Colonic mucosa (tissue), 4 donors: Measurements from ENCODE around the gene MRC2. TPM values are rescaled to one million over a fixed set of nuclear protein-coding genes. Genes with fewer than 3 reads are reported as not detected.
"Not testable (repeated sequence)": the region's sequence is repeated elsewhere in the genome, so short reads cannot be mapped to it uniquely, and the experiment has no call there.

ENCODE experiments used
- DNase-seq: peaks from one replicate; pipeline ENCODE4 v3.0.0-alpha.2; 2020
- H3K27ac ChIP-seq: fragments of 200-600 bp; one replicate; pipeline ENCODE4 v1.8.0; 2021
- H3K27me3 ChIP-seq: fragments of 200-600 bp; one replicate; pipeline ENCODE4 v1.8.0; 2021
- H3K36me3 ChIP-seq: fragments of 200-600 bp; one replicate; pipeline ENCODE4 v1.8.0; 2021
- H3K4me1 ChIP-seq: fragments of 200-600 bp; one replicate; pipeline ENCODE4 v1.8.0; 2021; ENCODE audit warnings: mild to moderate bottlenecking
- H3K4me3 ChIP-seq: fragments of 200-600 bp; one replicate; pipeline ENCODE4 v1.8.0; 2021
- H3K9ac ChIP-seq, 2 donors: one replicate each; pipeline ENCODE4 v1.7.0; 2013; ENCODE audit warnings: control low read depth in 2 of 2, low read depth in 2 of 2, low read length in 2 of 2
- H3K9me3 ChIP-seq: fragments of 200-600 bp; one replicate; pipeline ENCODE4 v1.8.0; 2021
- CTCF ChIP-seq: fragments of 200-600 bp; IDR thresholded peaks from one replicate; pipeline ENCODE4 v1.8.0; 2022; ENCODE audit warnings: antibody characterized with exemption, mild to moderate bottlenecking
- intact Hi-C: fragments of 100-400 bp; cut with DNase I; formaldehyde crosslinking; loops from one replicate; pipeline ENCODE4 v1.14.1; 2022
- total RNA-seq, 2 donors: library from RNA; stranded (reverse); fragmentation: NEBNext Ultra II Directional in 1 of 2; extraction: Animal tissue kit (Norgen Biotek cat#: 25700) in 1 of 2; gene quantifications; one replicate each; pipeline ENCODE4 v1.2.1, GENCODE V29; 2021
- donor health status: healthy.
- donor health status: DM: no; HTN: no; CAD: no.
- donor health status: DM: no; HTN: no; CAD: no.

Gene MRC2
- total RNA-seq, 2 donors from 2014 or later = 6.4 to 10.9 TPM

- no peaks in the 10 kb centered on the region for H3K9me3 ChIP-seq
- H3K27me3 ChIP-seq = no peaks in the 10 kb centered on the region
- H3K27ac ChIP-seq = no peak overlapping the region
- no peak overlapping the region for H3K4me3 ChIP-seq
- no peak for DNase-seq
- no peaks in the 10 kb centered on the region for H3K4me1 ChIP-seq
- TF ChIP-seq CTCF = no peak
- no peak overlapping the region for H3K9ac ChIP-seq
- H3K36me3 ChIP-seq = no peaks in the 10 kb centered on the region
- intact Hi-C loops = no loop called here
These were observed 39.9 kb upstream of the MRC2 start for GRCh38 chr17:62587554-62587953.

DNA sequence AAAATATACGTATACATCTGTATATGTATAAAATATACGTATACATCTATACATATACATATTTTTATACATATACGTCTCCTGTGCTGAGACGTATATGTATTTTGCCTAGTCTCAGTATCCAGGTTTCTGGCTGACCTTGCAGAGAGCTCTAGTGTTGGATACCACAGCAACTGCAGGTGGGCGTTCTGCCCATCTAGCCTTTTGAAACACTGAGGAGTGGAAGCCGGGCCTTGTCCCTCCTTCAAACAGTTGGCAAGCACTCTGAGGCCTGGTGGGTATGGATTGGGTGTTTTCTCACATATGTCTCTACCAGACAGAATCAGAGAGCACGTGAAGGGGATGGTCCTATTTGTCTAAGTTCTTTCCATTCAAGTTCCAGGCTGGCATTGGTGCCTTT is 39.4 kb upstream of the MRC2 start:
- intact Hi-C loops = no loop called here
- H3K9me3 ChIP-seq = no peaks in the 10 kb centered on the region
- TF ChIP-seq CTCF = no peak
- no peak overlapping the region for H3K27ac ChIP-seq
- no peaks in the 10 kb centered on the region for H3K27me3 ChIP-seq
- H3K9ac ChIP-seq = no peak overlapping the region
- H3K4me3 ChIP-seq = no peak overlapping the region
- no peaks in the 10 kb centered on the region for H3K36me3 ChIP-seq
- no peak for DNase-seq
- H3K4me1 ChIP-seq = no peaks in the 10 kb centered on the region

DNA sequence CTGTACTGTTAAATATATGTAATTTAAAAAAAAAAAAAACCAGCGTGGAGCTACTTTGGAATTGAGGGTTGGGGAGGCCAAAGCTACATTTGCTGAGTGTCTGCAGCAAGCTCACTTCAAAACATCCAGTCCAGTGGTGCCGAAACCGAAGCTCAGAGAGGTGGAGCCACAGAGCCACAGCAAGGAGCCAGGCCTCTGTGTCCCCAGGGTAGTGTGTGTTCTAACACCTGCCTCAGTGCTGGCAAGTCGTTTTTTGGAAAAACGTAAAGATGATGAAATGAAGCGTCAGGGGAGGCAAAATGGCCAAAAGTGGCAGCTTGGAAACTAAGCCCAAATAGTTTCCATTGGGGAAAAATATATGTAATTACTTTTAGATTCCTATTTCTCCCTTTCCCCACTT is 36.1 kb upstream of the MRC2 start:
- Histone ChIP-seq H3K27me3 (no peaks in the 10 kb centered on the region), H3K4me1 (no peaks in the 10 kb centered on the region), H3K4me3 (no peak overlapping the region), H3K9me3 (no peaks in the 10 kb centered on the region), H3K9ac (no peak overlapping the region), H3K36me3 (no peaks in the 10 kb centered on the region), H3K27ac (no peak overlapping the region)
- no peak for DNase-seq
- intact Hi-C loops = no loop called here
- TF ChIP-seq CTCF = no peak

DNA sequence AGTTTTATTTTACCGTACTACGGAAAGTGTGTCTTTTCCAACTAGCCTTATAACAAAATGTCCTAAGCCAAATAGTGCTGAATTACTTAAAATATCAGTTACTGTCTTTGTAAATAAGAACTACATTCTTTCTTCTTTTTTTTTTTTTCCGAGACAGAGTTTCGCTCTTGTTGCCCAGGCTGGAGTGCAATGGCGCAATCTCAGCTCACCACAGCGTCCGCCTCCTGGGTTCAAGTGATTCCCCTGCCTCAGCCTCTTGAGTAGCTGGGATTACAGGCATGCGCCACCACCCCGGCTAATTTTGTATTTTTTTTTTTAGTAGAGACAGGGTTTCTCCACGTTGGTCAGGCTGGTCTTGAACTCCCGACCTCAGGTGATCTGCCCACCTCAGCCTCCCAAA is 35.6 kb upstream of the MRC2 start:
- H3K4me1 ChIP-seq, intact Hi-C loops, H3K4me3 ChIP-seq, H3K27me3 ChIP-seq, H3K36me3 ChIP-seq, DNase-seq, H3K27ac ChIP-seq, H3K9ac ChIP-seq, H3K9me3 ChIP-seq: not testable (repeated sequence)

- H3K4me1 ChIP-seq = no peaks in the 10 kb centered on the region
- no peaks in the 10 kb centered on the region for H3K27me3 ChIP-seq
- no peaks in the 10 kb centered on the region for H3K36me3 ChIP-seq
- no peak for TF ChIP-seq CTCF
- no peaks in the 10 kb centered on the region for H3K9me3 ChIP-seq
- intact Hi-C loops = no loop called here
- no peak overlapping the region for H3K4me3 ChIP-seq
- DNase-seq = no peak
- no peak overlapping the region for H3K27ac ChIP-seq
- H3K9ac ChIP-seq = no peak overlapping the region
These were observed 35.0 kb upstream of the MRC2 start for GRCh38 chr17:62592341-62593099.

- DNase-seq = no peak
- Histone ChIP-seq H3K9me3 (no peaks in the 10 kb centered on the region), H3K4me1 (no peaks in the 10 kb centered on the region), H3K9ac (no peak overlapping the region), H3K36me3 (no peaks in the 10 kb centered on the region), H3K4me3 (no peak overlapping the region), H3K27me3 (no peaks in the 10 kb centered on the region), H3K27ac (no peak overlapping the region)
- intact Hi-C loops = no loop called here
- no peak for TF ChIP-seq CTCF
These were observed 32.0 kb upstream of the MRC2 start for GRCh38 chr17:62595484-62595883.
